Lower leg skin (tissue), 3 donors: ENCODE data around the gene ARMC12.

Source experiments
- POLR2A ChIP-seq, 2 donors: fragments of 450-650 bp; IDR thresholded peaks; one replicate each; pipeline ENCODE4 v1.6.1; 2016 to 2017; ENCODE audit warnings: antibody characterized with exemption in 2 of 2, mild to moderate bottlenecking in 1 of 2, moderate library complexity in 1 of 2
- TF ChIP-seq, protein P1 (sequence below), 3 donors: fragments of 450-650 bp; IDR thresholded peaks; one replicate each; pipeline ENCODE4 v1.5.1; 2016; ENCODE audit warnings: antibody characterized with exemption in 3 of 3, mild to moderate bottlenecking in 3 of 3, moderate library complexity in 2 of 3

DNA sequence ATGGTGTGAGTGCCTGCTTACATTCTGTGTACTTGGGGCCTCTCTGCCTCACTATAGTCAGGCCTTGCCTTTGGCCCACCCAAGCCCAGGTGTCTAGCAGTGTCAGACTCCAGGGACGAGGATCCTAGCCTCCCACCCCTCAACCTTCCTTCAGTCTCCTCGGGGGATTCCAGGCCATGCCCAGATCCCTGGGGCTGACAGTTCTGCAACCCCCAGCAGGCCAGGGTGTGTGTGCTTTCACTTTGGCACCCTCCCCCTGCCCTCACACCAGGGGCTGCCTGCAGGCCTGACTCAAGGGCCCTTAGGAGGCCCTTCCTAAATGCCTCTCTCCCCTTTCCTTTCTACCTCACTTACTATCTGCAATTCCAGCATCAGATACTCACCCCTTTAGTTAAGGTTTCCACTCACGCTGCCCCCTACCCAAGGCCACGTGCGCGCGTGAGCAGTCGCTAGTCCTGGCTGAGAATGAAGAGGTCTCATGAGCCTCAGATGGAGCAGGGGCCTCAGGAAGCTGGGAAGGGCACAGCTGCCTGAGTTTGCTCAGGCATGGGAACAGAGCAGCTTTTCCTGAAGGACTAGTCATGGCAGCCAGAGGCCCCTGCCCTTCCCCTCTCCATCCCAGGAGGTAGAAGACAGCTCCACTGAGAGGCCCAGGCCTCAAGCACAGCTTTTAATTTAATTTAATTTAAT lies 61.1 kb downstream of the ARMC12 start:
- TF ChIP-seq, protein P1, sequence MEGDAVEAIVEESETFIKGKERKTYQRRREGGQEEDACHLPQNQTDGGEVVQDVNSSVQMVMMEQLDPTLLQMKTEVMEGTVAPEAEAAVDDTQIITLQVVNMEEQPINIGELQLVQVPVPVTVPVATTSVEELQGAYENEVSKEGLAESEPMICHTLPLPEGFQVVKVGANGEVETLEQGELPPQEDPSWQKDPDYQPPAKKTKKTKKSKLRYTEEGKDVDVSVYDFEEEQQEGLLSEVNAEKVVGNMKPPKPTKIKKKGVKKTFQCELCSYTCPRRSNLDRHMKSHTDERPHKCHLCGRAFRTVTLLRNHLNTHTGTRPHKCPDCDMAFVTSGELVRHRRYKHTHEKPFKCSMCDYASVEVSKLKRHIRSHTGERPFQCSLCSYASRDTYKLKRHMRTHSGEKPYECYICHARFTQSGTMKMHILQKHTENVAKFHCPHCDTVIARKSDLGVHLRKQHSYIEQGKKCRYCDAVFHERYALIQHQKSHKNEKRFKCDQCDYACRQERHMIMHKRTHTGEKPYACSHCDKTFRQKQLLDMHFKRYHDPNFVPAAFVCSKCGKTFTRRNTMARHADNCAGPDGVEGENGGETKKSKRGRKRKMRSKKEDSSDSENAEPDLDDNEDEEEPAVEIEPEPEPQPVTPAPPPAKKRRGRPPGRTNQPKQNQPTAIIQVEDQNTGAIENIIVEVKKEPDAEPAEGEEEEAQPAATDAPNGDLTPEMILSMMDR (IDR thresholded peaks at IDR 0.05): no peak
- no peak for TF ChIP-seq POLR2A (IDR thresholded peaks at IDR 0.05)
